Inflammatory macrophage treated with lipopolysaccharide for 4 hours (primary cell): ENCODE data around the gene DYRK4.

Source experiments
- DNase-seq: peaks from one replicate; pipeline ENCODE4 v3.0.0-alpha.2; 2020

The DYRK4 gene

DNA sequence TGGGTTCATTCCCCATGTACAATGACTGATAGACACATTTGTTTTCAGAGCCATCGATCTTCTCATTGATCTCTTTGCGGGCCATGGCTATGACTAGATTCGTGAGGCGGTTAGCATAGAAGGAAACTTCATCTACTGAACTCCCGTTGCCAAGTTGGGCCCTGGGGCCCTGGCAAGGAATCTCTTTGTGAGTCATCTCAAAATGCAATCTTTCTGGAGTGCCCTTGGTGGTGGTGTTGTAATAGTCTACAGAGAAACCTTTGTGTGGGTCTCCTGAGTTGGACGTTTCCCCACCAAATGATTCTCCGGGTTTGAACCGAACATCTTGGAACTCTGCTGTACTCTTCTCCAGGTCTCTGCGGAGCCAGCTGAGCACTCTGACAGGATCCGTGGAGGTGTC is 66.4 kb downstream of the DYRK4 start:
- DNase-seq = no peak

- DNase-seq = no peak
These were observed 68.3 kb downstream of the DYRK4 start for GRCh38 chr12:4630262-4630661.

DNA sequence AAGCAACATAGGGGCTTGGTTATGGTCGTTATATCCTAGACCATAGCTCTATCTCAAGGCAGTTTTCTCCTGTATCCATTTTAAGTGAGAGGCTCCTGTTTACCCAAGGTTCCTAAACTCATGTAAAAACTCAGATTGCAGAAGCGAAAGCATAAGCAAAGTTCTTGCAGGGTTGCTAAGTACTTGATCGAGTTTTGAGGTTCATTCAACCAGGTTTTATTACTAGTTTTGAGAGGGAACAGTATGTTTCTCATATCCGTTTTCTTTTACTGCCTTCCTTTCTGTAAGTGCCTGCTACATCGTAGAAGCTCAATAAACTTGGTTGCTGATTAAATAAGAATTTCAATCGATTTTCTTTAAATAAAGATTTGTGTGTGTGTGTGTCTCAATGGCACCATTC is 81.7 kb downstream of the DYRK4 start:
- no peak for DNase-seq

DNA sequence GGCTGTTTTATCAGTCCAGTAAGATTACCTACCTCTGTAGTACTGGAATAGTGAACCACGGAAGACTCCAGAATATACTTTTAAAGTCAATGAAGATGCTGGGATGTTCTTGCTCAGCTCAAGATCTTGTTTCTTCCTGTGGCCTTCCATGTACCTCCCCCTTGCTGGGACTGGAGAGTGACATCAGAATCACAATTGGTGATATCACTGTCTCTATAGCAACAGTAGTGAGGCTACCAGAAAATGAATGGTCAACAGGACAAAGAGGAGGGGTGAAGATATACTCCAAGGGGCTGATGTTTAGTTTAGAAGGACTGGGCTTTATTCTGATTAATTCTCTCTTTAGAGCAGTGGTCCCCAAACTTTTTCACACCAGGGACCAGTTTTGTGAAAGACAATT is 83.0 kb downstream of the DYRK4 start:
- no peak for DNase-seq

GRCh38 chr12:4648104-4648500 is 86.1 kb downstream of the DYRK4 start:
- peak; percentile 86 for DNase-seq

- peak; percentile 89 for DNase-seq
These were observed 86.7 kb downstream of the DYRK4 start, which contains the start of the genes AKAP3 and NDUFA9 for GRCh38 chr12:4648501-4649357. Gene AKAP3, minus strand, starts transcription at chr12:4649051. Its CDS starts 10,855 bp downstream, at chr12:4638196. Gene NDUFA9, plus strand, starts transcription at chr12:4649114. Its CDS starts 13 bp downstream, at chr12:4649127.

DNA sequence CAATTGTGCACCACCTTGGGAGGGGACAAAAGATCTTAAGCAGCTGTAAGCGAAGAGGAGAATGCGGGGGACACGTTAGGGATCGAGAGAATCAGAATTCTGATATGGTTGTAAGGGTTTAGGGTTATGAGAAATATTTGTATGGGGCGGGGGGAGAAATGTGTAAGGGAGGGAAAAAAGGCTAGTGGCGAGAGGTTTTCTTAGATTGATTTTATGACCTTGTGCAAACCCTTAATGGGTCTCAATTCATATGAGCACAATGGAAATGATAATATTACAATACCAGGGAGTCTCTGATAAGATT is 87.3 kb downstream of the DYRK4 start:
- DNase-seq = no peak

DNA sequence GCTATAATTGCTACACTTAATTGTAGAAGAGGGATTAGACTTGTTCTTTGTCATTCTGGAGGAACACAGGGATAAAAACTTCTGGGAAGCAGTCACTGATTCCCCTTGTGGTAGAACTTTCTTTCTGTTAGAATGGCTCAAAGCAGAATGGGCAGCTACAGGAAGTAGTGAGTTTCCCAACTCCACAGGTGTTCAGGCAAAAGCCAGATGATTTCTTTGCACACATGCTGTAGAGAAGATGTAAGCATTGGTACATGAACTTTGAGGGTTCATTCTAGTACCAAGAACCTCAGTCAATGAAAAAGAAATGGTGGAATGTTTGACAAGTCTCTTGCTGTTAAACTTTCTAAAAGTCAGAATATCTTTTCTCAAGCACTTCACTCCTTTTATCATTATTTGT is 91.2 kb downstream of the DYRK4 start:
- DNase-seq = no peak

- DNase-seq = peak; percentile 57
These were observed 91.7 kb downstream of the DYRK4 start for GRCh38 chr12:4653691-4654090.
